Keratinocyte (primary cell): ENCODE data around the gene F12. TPM values are rescaled to one million over a fixed set of nuclear protein-coding genes. Genes with fewer than 3 reads are reported as not detected.

Source experiments
- DNase-seq: peaks from one replicate; pipeline ENCODE4 v3.0.0-alpha.2; 2011; ENCODE audit warnings: low read depth, missing footprints, low spot score
- FAIRE-seq: peaks from 2 replicates; lab custom pipeline; 2011; peaks lifted over from hg19 to GRCh38; lab: Jason Lieb, UNC
- H2AFZ ChIP-seq: 2 replicates; pipeline ENCODE4 v1.6.0; 2012; ENCODE audit warnings: low read length, control low read depth, inconsistent platforms; ENCODE audit not compliant: control insufficient read depth
- H3K27ac ChIP-seq: 2 replicates; pipeline ENCODE4 v1.5.1; 2011; ENCODE audit warnings: low read length; ENCODE audit not compliant: control insufficient read depth, insufficient read depth
- H3K27me3 ChIP-seq: 3 replicates; pipeline ENCODE4 v1.6.0; 2011; ENCODE audit warnings: low read length; ENCODE audit not compliant: control insufficient read depth, insufficient read depth; ENCODE audit errors: extremely low read depth
- H3K36me3 ChIP-seq, 2 experiments: 2 replicates in 1 of 2; 3 replicates in 1 of 2; pipeline ENCODE4 v1.5.1; 2011; ENCODE audit warnings: low read length in 2 of 2, mild to moderate bottlenecking in 1 of 2; ENCODE audit not compliant: control insufficient read depth in 2 of 2, insufficient read depth in 2 of 2; ENCODE audit errors: extremely low read depth in 1 of 2
- H3K4me1 ChIP-seq: 3 replicates; pipeline ENCODE4 v1.5.1; 2011; ENCODE audit warnings: low read length; ENCODE audit not compliant: control insufficient read depth, insufficient read depth; ENCODE audit errors: extremely low read depth
- H3K4me2 ChIP-seq: 3 replicates; pipeline ENCODE4 v1.6.0; 2011; ENCODE audit warnings: low read depth, low read length; ENCODE audit not compliant: control insufficient read depth, insufficient read depth; ENCODE audit errors: extremely low read depth
- H3K4me3 ChIP-seq, 3 experiments: fragments of 200-600 bp in 1 of 3; sonication (generic) in 1 of 3; 2 replicates in 2 of 3; 3 replicates in 1 of 3; pipeline ENCODE4 v1.5.1; 2011 to 2016; ENCODE audit warnings: low read length in 3 of 3, mild to moderate bottlenecking in 3 of 3, control low read depth in 2 of 3, inconsistent platforms in 1 of 3, low read depth in 1 of 3, mixed read lengths in 1 of 3, mixed run types in 1 of 3, moderate library complexity in 1 of 3; ENCODE audit not compliant: control insufficient read depth in 2 of 3, insufficient read depth in 2 of 3; ENCODE audit errors: extremely low read depth in 1 of 3
- H3K79me2 ChIP-seq: 2 replicates; pipeline ENCODE4 v1.6.0; 2012; ENCODE audit warnings: low read length; ENCODE audit not compliant: control insufficient read depth, insufficient read depth
- H3K9ac ChIP-seq: 3 replicates; pipeline ENCODE4 v1.6.0; 2011; ENCODE audit warnings: low read length; ENCODE audit not compliant: control insufficient read depth, insufficient read depth; ENCODE audit errors: extremely low read depth
- H3K9me1 ChIP-seq: 3 replicates; pipeline ENCODE4 v1.6.0; 2011; ENCODE audit warnings: low read length; ENCODE audit not compliant: control insufficient read depth, insufficient read depth; ENCODE audit errors: extremely low read depth
- H3K9me3 ChIP-seq: 2 replicates; pipeline ENCODE4 v1.5.1; 2012; ENCODE audit warnings: low read depth, low read length; ENCODE audit not compliant: control insufficient read depth
- H4K20me1 ChIP-seq: 3 replicates; pipeline ENCODE4 v1.6.0; 2011; ENCODE audit warnings: low read length; ENCODE audit not compliant: control insufficient read depth, insufficient read depth; ENCODE audit errors: extremely low read depth
- EZH2 ChIP-seq: IDR thresholded peaks from one replicate; pipeline ENCODE4 v1.6.1; 2012; ENCODE audit warnings: inconsistent platforms, mild to moderate bottlenecking, low read length, moderate library complexity
- dilution Hi-C: fragments of 300-500 bp; cut with MboI; formaldehyde crosslinking; loops from one replicate; pipeline ENCODE4 v1.7.0; 2020; ENCODE audit warnings: low sequenced_read_pairs; ENCODE audit not compliant: extremely low pct_ligation_motif_present
- polyA plus RNA-seq, 5 experiments: library from polyadenylated mRNA; depleted of rRNA in 3 of 5; stranded (reverse) in 3 of 5; stranded (forward) in 1 of 5; unstranded in 1 of 5; fragments of >200 nt; gene quantifications; 1 replicate in 1 of 5; 2 replicates in 3 of 5; 3 replicates in 1 of 5; pipeline versions ENCODE4 v1.2.1 to v1.2.3, GENCODE V29; 2011 to 2012; ENCODE audit warnings: missing spikeins in 2 of 5, low read depth in 1 of 5, low replicate concordance in 1 of 5
- TF ChIP-seq, protein P1 (sequence below), 3 experiments: IDR thresholded peaks in 1 of 3; conservative IDR thresholded peaks in 1 of 3; optimal IDR thresholded peaks in 1 of 3; 2 replicates in 2 of 3; 3 replicates in 1 of 3; pipeline versions ENCODE3 to v1.5.1; 2011; ENCODE audit warnings: low read length in 3 of 3, mild to moderate bottlenecking in 3 of 3, moderate library complexity in 2 of 3, control low read depth in 1 of 3, inconsistent platforms in 1 of 3; ENCODE audit not compliant: insufficient read depth in 2 of 3; ENCODE audit errors: extremely low read depth in 1 of 3

The F12 gene
- polyA plus RNA-seq, 1 donor (not counting 4 experiments of a cell fraction or from before 2014, with no cell fraction given) = 7.7 TPM

GRCh38 chr5:177354256-177354655 lies 55.1 kb downstream of the F12 start:
- TF ChIP-seq EZH2 = no peak
- TF ChIP-seq, protein P1, sequence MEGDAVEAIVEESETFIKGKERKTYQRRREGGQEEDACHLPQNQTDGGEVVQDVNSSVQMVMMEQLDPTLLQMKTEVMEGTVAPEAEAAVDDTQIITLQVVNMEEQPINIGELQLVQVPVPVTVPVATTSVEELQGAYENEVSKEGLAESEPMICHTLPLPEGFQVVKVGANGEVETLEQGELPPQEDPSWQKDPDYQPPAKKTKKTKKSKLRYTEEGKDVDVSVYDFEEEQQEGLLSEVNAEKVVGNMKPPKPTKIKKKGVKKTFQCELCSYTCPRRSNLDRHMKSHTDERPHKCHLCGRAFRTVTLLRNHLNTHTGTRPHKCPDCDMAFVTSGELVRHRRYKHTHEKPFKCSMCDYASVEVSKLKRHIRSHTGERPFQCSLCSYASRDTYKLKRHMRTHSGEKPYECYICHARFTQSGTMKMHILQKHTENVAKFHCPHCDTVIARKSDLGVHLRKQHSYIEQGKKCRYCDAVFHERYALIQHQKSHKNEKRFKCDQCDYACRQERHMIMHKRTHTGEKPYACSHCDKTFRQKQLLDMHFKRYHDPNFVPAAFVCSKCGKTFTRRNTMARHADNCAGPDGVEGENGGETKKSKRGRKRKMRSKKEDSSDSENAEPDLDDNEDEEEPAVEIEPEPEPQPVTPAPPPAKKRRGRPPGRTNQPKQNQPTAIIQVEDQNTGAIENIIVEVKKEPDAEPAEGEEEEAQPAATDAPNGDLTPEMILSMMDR (optimal IDR thresholded peaks at IDR 0.05 in 1 of 3, IDR thresholded peaks at IDR 0.05 in 1 of 3, conservative IDR thresholded peaks at IDR 0.05 in 1 of 3; ENCODE audit: extremely low read depth in 1 of 3, insufficient read depth in 2 of 3, low read length in 3 of 3) = no peak
- Histone ChIP-seq H3K27me3 (no peaks in the 10 kb centered on the region), H3K79me2 (peaks cover 21% of the 10 kb centered on the region), H3K27ac (no peak overlapping the region), H3K4me3 (no peak overlapping the region), H2AFZ (no peak overlapping the region), H3K9me1 (no peaks in the 10 kb centered on the region), H3K9ac (no peak overlapping the region), H3K4me1 (peaks cover 41% of the 10 kb centered on the region), H4K20me1 (no peaks in the 10 kb centered on the region), H3K4me2 (no peak overlapping the region), H3K36me3 (peaks cover 1 to 9% of the 10 kb centered on the region in 2 experiments), H3K9me3 (no peaks in the 10 kb centered on the region)
- no peak for FAIRE-seq
- dilution Hi-C loops = no loop called here
- no peak for DNase-seq

GRCh38 chr5:177353093-177353492 lies 56.3 kb downstream of the F12 start:
- H3K79me2 ChIP-seq = peaks cover 32% of the 10 kb centered on the region
- no peaks in the 10 kb centered on the region for H3K27me3 ChIP-seq
- no peak for TF ChIP-seq EZH2
- TF ChIP-seq, protein P1 (optimal IDR thresholded peaks at IDR 0.05 in 1 of 3, IDR thresholded peaks at IDR 0.05 in 1 of 3, conservative IDR thresholded peaks at IDR 0.05 in 1 of 3; ENCODE audit: extremely low read depth in 1 of 3, insufficient read depth in 2 of 3, low read length in 3 of 3) = no peak
- H3K9ac ChIP-seq = no peak overlapping the region
- H3K9me1 ChIP-seq = no peaks in the 10 kb centered on the region
- H4K20me1 ChIP-seq = peaks cover 4% of the 10 kb centered on the region
- peaks cover 4 to 14% of the 10 kb centered on the region in 2 experiments for H3K36me3 ChIP-seq
- no peak overlapping the region for H3K4me2 ChIP-seq
- DNase-seq = no peak
- H3K9me3 ChIP-seq = no peaks in the 10 kb centered on the region
- H3K4me1 ChIP-seq = peaks cover 38% of the 10 kb centered on the region
- H2AFZ ChIP-seq = no peak overlapping the region
- H3K27ac ChIP-seq = no peak overlapping the region
- H3K4me3 ChIP-seq = no peak overlapping the region
- FAIRE-seq = no peak
- dilution Hi-C loops = no loop called here

Other genes starting within 250 kb of the F12 start
- 20.0 to 40.1 TPM (median 22.4 TPM) in 3 replicates for gene RAB24, start 105.8 kb downstream of the F12 start, polyA plus RNA-seq
- gene PRELID1, start 105.8 kb downstream of the F12 start, polyA plus RNA-seq = 245 to 280 TPM (median 248 TPM) in 3 replicates
- 0.69 to 1.2 TPM (median 0.97 TPM) in 3 replicates for gene MXD3, start 97.7 kb downstream of the F12 start, polyA plus RNA-seq
- 105 to 147 TPM (median 146 TPM) in 3 replicates for gene LMAN2, start 57.9 kb downstream of the F12 start, polyA plus RNA-seq
- 8.6 to 10.6 TPM (median 9.3 TPM) in 3 replicates for gene RGS14, start 51.6 kb downstream of the F12 start, polyA plus RNA-seq
- 0.02 to 0.07 TPM (median 0.06 TPM) in 3 replicates for gene SLC34A1, start 25.1 kb downstream of the F12 start, polyA plus RNA-seq
- gene PFN3, start 8.9 kb downstream of the F12 start, polyA plus RNA-seq = not detected in 3 replicates
- 23.4 to 38.5 TPM (median 29.9 TPM) in 3 replicates for gene GRK6, start 17.1 kb upstream of the F12 start, polyA plus RNA-seq
- gene PRR7, start 37.2 kb upstream of the F12 start, polyA plus RNA-seq = 1.1 to 4.7 TPM (median 4.3 TPM) in 3 replicates
- 57.2 to 73.4 TPM (median 59.4 TPM) in 3 replicates for gene DBN1, start 64.1 kb upstream of the F12 start, polyA plus RNA-seq
- gene PDLIM7, start 88.0 kb upstream of the F12 start, polyA plus RNA-seq = 48.5 to 83.6 TPM (median 60.5 TPM) in 3 replicates
- gene DOK3, start 100.3 kb upstream of the F12 start, polyA plus RNA-seq = 1.5 to 3.6 TPM (median 1.7 TPM) in 3 replicates
- gene DDX41, start 107.4 kb upstream of the F12 start, polyA plus RNA-seq = 71.3 to 95.8 TPM (median 81.7 TPM) in 3 replicates
- 21.9 to 43.6 TPM (median 27.5 TPM) in 3 replicates for gene FAM193B, start 145.0 kb upstream of the F12 start, polyA plus RNA-seq
- 247 to 341 TPM (median 276 TPM) in 3 replicates for gene TMED9, start 182.6 kb upstream of the F12 start, polyA plus RNA-seq
- gene B4GALT7, start 190.6 kb upstream of the F12 start, polyA plus RNA-seq = 15.7 to 34.9 TPM (median 19.6 TPM) in 3 replicates